HEK293 (cell line): ENCODE measurements around the gene ERCC2.

ENCODE experiments used
- CTCF ChIA-PET: fragments of 350-600 bp; formaldehyde crosslinking; extraction: SDS; loops from one replicate; lab custom pipeline; 2021; ENCODE audit warnings: antibody characterized with exemption; lab: Yijun Ruan, JAX
- POLR2A ChIA-PET: fragments of 300-600 bp; formaldehyde crosslinking; extraction: SDS; loops from one replicate; lab custom pipeline; 2020; ENCODE audit warnings: antibody characterized with exemption, inconsistent platforms; lab: Yijun Ruan, JAX
- H3K27ac ChIP-seq: fragments of 200-500 bp; sonication (Bioruptor generic); 2 replicates; pipeline ENCODE4 v1.5.1; 2014; ENCODE audit warnings: low read depth, low read length, control low read depth, inconsistent platforms; ENCODE audit errors: extremely low read depth
- H3K36me3 ChIP-seq, 2 experiments: fragments of 200-500 bp in 1 of 2; sonication (Bioruptor generic) in 1 of 2; 1 replicate in 1 of 2; 2 replicates in 1 of 2; pipeline ENCODE4 v1.5.1; 2014 to 2017; ENCODE audit warnings: inconsistent platforms in 2 of 2, low read length in 2 of 2; ENCODE audit not compliant: control insufficient read depth in 2 of 2, insufficient read depth in 1 of 2
- H3K4me1 ChIP-seq: fragments of 200-500 bp; sonication (Bioruptor generic); 2 replicates; pipeline ENCODE4 v1.5.1; 2014; ENCODE audit warnings: mild to moderate bottlenecking, low read length, inconsistent platforms; ENCODE audit not compliant: control insufficient read depth, insufficient read depth
- H3K4me3 ChIP-seq: 2 replicates; pipeline ENCODE4 v1.5.1; 2011; ENCODE audit warnings: low read depth, mild to moderate bottlenecking, control low read depth, low read length, moderate library complexity
- H3K9me3 ChIP-seq: fragments of 200-500 bp; sonication (Bioruptor generic); 2 replicates; pipeline ENCODE4 v1.5.1; 2014; ENCODE audit warnings: low read depth, low read length, inconsistent platforms; ENCODE audit not compliant: control insufficient read depth, insufficient read depth
- BCL11B ChIP-seq: fragments of 450-650 bp; formaldehyde crosslinking; IDR thresholded peaks from 2 replicates; pipeline ENCODE4 v1.5.1; 2016; ENCODE audit warnings: low read depth, missing biosample characterization, missing genetic modification characterization
- EGR2 ChIP-seq: fragments of 450-650 bp; formaldehyde crosslinking; IDR thresholded peaks from 2 replicates; pipeline ENCODE4 v1.5.1; 2016; ENCODE audit warnings: low read depth, missing biosample characterization, missing genetic modification characterization
- HIC1 ChIP-seq: fragments of 450-650 bp; formaldehyde crosslinking; IDR thresholded peaks from 2 replicates; pipeline ENCODE4 v1.5.1; 2016; ENCODE audit warnings: missing biosample characterization, missing genetic modification characterization
- KLF8 ChIP-seq: fragments of 450-650 bp; formaldehyde crosslinking; IDR thresholded peaks from 2 replicates; pipeline ENCODE4 v1.5.1; 2016; ENCODE audit warnings: missing biosample characterization, missing genetic modification characterization
- MYNN ChIP-seq: fragments of 450-650 bp; formaldehyde crosslinking; IDR thresholded peaks from 2 replicates; pipeline ENCODE4 v1.5.1; 2016; ENCODE audit warnings: missing biosample characterization, missing genetic modification characterization, borderline replicate concordance
- PRDM6 ChIP-seq: fragments of 450-650 bp; formaldehyde crosslinking; IDR thresholded peaks from 2 replicates; pipeline ENCODE4 v1.5.1; 2017; ENCODE audit warnings: missing biosample characterization, missing genetic modification characterization
- ZBTB48 ChIP-seq: fragments of 450-650 bp; formaldehyde crosslinking; IDR thresholded peaks from 2 replicates; pipeline ENCODE4 v1.5.1; 2016; ENCODE audit warnings: missing biosample characterization, missing genetic modification characterization
- ZNF121 ChIP-seq: fragments of 450-650 bp; formaldehyde crosslinking; IDR thresholded peaks from 2 replicates; pipeline ENCODE4 v1.5.1; 2016; ENCODE audit warnings: missing biosample characterization, missing genetic modification characterization
- ZNF335 ChIP-seq: fragments of 450-650 bp; formaldehyde crosslinking; conservative IDR thresholded peaks from 2 replicates; pipeline ENCODE4 v1.5.1; 2016; ENCODE audit warnings: missing biosample characterization, missing genetic modification characterization
- ZNF354C ChIP-seq: fragments of 450-650 bp; formaldehyde crosslinking; IDR thresholded peaks from 2 replicates; pipeline ENCODE4 v1.5.1; 2016; ENCODE audit warnings: missing biosample characterization, missing genetic modification characterization, low read depth, borderline replicate concordance
- ZNF366 ChIP-seq: fragments of 450-650 bp; formaldehyde crosslinking; conservative IDR thresholded peaks from 2 replicates; pipeline ENCODE4 v1.5.1; 2016; ENCODE audit warnings: missing biosample characterization, missing genetic modification characterization
- ZNF37A ChIP-seq: fragments of 450-650 bp; IDR thresholded peaks from 2 replicates; pipeline ENCODE4 v1.5.1; 2018; ENCODE audit warnings: missing biosample characterization, missing genetic modification characterization
- ZNF580 ChIP-seq: fragments of 450-650 bp; formaldehyde crosslinking; IDR thresholded peaks from 2 replicates; pipeline ENCODE4 v1.5.1; 2016; ENCODE audit warnings: missing biosample characterization, missing genetic modification characterization
- ZNF768 ChIP-seq: fragments of 450-650 bp; formaldehyde crosslinking; IDR thresholded peaks from 2 replicates; pipeline ENCODE4 v1.5.1; 2018; ENCODE audit warnings: missing biosample characterization, mild to moderate bottlenecking, missing genetic modification characterization
- ZSCAN23 ChIP-seq: fragments of 450-650 bp; formaldehyde crosslinking; IDR thresholded peaks from 2 replicates; pipeline ENCODE4 v1.5.1; 2016; ENCODE audit warnings: missing biosample characterization, missing genetic modification characterization
- TF ChIP-seq, protein P1 (sequence below): fragments of 450-650 bp; formaldehyde crosslinking; IDR thresholded peaks from 2 replicates; pipeline ENCODE4 v1.5.1; 2016; ENCODE audit warnings: missing biosample characterization, missing genetic modification characterization
- TF ChIP-seq, protein P2 (sequence below): fragments of 450-650 bp; formaldehyde crosslinking; IDR thresholded peaks from 2 replicates; pipeline ENCODE4 v1.5.1; 2017; ENCODE audit warnings: missing biosample characterization, missing genetic modification characterization
- TF ChIP-seq, protein P3 (sequence below): fragments of 450-650 bp; formaldehyde crosslinking; IDR thresholded peaks from 2 replicates; pipeline ENCODE4 v1.5.1; 2016; ENCODE audit warnings: missing biosample characterization, missing genetic modification characterization
- TF ChIP-seq, protein P4 (sequence below): fragments of 450-650 bp; formaldehyde crosslinking; IDR thresholded peaks from 2 replicates; pipeline ENCODE4 v1.5.1; 2016; ENCODE audit warnings: missing biosample characterization, missing genetic modification characterization
- TF ChIP-seq, protein P5 (sequence below): fragments of 450-650 bp; formaldehyde crosslinking; IDR thresholded peaks from 2 replicates; pipeline ENCODE4 v1.5.1; 2016; ENCODE audit warnings: missing biosample characterization, missing genetic modification characterization, low read depth

Gene ERCC2

DNA sequence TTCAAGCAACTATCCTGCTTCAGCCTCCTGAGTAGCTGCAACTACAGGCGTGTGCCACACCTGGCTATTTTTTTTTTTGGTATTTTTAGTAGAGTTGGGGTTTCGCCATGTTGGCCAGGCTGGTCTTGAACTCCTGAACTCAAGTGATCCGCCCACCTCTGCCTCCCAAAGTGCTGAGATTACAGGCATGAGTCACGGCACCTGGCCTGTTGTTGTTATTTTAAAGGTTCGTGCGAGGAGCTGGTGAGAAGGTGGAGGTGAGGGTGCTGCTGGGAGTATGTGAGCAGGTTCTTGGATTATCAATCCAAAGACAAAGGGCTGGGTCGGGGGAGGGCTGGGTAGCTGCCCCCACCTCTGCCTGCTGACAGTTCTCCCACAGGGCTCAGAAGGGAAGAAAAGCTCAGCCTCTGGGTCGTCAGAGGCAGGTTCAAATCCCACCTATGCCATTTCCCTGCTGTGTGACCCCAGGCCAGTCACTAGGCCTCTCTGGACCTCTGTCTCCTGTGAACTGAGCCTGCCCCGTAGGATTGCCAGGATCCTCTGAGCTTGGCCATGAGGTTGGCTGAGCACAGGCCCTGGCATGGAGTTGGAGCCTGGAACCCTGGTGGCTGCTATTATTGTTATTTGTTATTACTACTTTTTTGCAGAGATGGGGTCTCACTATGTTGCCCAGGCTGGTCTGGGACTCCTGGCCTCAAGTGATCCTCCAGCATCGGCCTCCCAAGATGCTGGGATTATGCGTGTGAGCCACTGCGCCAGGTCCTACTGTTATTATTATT lies 49.2 kb downstream of the ERCC2 start:
- TF ChIP-seq HIC1 (tag by site-specific recombination) (no peak), ZBTB48 (tag by site-specific recombination) (no peak), ZNF121 (tag by site-specific recombination) (peak; percentile 91), KLF8 (no peak), EGR2 (tag by site-specific recombination) (peak; percentile 24; the same call in 1 of the 2 replicates), ZNF580 (tag by site-specific recombination) (0 out of 2 replicates have a peak, but pooled peaks have one; percentile 24), ZNF354C (tag by site-specific recombination) (no peak), ZSCAN23 (no peak), ZNF768 (tag by site-specific recombination) (peak; percentile 79; the same call in 1 of the 2 replicates), MYNN (tag by site-specific recombination) (no peak)
- TF ChIP-seq, protein P1, sequence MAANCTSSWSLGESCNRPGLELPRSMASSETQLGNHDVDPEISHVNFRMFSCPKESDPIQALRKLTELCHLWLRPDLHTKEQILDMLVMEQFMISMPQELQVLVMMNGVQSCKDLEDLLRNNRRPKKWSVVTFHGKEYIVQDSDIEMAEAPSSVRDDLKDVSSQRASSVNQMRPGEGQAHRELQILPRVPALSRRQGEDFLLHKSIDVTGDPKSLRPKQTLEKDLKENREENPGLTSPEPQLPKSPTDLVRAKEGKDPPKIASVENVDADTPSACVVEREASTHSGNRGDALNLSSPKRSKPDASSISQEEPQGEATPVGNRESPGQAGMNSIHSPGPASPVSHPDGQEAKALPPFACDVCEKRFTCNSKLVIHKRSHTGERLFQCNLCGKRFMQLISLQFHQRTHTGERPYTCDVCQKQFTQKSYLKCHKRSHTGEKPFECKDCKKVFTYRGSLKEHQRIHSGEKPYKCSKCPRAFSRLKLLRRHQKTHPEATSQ, result no peak
- TF ChIP-seq, protein P2, sequence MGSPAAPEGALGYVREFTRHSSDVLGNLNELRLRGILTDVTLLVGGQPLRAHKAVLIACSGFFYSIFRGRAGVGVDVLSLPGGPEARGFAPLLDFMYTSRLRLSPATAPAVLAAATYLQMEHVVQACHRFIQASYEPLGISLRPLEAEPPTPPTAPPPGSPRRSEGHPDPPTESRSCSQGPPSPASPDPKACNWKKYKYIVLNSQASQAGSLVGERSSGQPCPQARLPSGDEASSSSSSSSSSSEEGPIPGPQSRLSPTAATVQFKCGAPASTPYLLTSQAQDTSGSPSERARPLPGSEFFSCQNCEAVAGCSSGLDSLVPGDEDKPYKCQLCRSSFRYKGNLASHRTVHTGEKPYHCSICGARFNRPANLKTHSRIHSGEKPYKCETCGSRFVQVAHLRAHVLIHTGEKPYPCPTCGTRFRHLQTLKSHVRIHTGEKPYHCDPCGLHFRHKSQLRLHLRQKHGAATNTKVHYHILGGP (tag by site-specific recombination), result no peak
- TF ChIP-seq, all 188 proteins: peak for 4

DNA sequence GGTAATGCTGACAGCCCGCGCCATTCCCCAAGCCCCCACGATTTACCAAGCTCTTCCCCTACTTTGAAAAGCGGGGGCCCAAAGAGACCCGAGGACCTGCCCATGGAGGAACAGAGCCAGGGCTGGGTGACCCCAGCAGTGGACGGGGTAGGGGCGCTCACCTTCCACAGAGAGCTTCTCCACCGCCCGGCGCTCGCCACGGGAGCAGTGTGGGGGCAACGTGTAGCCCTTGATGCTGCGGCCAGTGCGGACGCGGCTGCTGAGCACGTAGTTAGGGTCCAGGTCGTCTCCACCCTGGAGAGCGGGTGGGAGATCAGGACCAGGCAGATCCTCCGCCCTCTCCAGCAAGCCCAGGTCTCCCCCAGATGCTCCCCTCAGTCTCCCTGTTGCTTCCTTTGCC lies 55.1 kb downstream of the ERCC2 start:
- POLR2A ChIA-PET, result no interaction called here
- CTCF ChIA-PET, result interaction anchor here (0.7 kb wide), 1 partner anchor 11 kb away, joined by 3 read pairs; no protein-coding TSS in a partner anchor
- TF ChIP-seq, protein P3, sequence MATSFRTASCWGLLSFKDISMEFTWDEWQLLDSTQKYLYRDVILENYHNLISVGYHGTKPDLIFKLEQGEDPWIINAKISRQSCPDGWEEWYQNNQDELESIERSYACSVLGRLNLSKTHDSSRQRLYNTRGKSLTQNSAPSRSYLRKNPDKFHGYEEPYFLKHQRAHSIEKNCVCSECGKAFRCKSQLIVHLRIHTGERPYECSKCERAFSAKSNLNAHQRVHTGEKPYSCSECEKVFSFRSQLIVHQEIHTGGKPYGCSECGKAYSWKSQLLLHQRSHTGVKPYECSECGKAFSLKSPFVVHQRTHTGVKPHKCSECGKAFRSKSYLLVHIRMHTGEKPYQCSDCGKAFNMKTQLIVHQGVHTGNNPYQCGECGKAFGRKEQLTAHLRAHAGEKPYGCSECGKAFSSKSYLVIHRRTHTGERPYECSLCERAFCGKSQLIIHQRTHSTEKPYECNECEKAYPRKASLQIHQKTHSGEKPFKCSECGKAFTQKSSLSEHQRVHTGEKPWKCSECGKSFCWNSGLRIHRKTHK (tag by site-specific recombination), result no peak
- TF ChIP-seq BCL11B (tag by site-specific recombination) (no peak), ZNF366 (tag by site-specific recombination) (no peak), PRDM6 (tag by site-specific recombination) (no peak), ZNF335 (no peak), ZNF37A (tag by site-specific recombination) (no peak)
- TF ChIP-seq, protein P4, sequence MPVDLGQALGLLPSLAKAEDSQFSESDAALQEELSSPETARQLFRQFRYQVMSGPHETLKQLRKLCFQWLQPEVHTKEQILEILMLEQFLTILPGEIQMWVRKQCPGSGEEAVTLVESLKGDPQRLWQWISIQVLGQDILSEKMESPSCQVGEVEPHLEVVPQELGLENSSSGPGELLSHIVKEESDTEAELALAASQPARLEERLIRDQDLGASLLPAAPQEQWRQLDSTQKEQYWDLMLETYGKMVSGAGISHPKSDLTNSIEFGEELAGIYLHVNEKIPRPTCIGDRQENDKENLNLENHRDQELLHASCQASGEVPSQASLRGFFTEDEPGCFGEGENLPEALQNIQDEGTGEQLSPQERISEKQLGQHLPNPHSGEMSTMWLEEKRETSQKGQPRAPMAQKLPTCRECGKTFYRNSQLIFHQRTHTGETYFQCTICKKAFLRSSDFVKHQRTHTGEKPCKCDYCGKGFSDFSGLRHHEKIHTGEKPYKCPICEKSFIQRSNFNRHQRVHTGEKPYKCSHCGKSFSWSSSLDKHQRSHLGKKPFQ (tag by site-specific recombination), result no peak
- TF ChIP-seq, protein P5, sequence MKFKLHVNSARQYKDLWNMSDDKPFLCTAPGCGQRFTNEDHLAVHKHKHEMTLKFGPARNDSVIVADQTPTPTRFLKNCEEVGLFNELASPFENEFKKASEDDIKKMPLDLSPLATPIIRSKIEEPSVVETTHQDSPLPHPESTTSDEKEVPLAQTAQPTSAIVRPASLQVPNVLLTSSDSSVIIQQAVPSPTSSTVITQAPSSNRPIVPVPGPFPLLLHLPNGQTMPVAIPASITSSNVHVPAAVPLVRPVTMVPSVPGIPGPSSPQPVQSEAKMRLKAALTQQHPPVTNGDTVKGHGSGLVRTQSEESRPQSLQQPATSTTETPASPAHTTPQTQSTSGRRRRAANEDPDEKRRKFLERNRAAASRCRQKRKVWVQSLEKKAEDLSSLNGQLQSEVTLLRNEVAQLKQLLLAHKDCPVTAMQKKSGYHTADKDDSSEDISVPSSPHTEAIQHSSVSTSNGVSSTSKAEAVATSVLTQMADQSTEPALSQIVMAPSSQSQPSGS (tag by site-specific recombination), result no peak

More for the DNA sequence above, 49.2 kb downstream of the ERCC2 start:
- ChIA-PET POLR2A (interaction anchor here (0.6 kb wide), 1 partner anchor 99 kb away, joined by 6 read pairs; no protein-coding TSS in a partner anchor), CTCF (interaction anchor here (1.1 kb wide), 1 partner anchor 8 kb away, joined by 4 read pairs; no protein-coding TSS in a partner anchor)
- H3K27ac ChIP-seq, result no peak overlapping the region
- no peaks in the 10 kb centered on the region for H3K36me3 ChIP-seq
- H3K4me3 ChIP-seq, result no peak overlapping the region
- H3K9me3 ChIP-seq, result no peaks in the 10 kb centered on the region
- H3K4me1 ChIP-seq, result no peaks in the 10 kb centered on the region

More for the DNA sequence above, 55.1 kb downstream of the ERCC2 start:
- no peaks in the 10 kb centered on the region for H3K9me3 ChIP-seq
- H3K4me3 ChIP-seq, result no peak overlapping the region
- no peaks in the 10 kb centered on the region for H3K36me3 ChIP-seq
- no peak overlapping the region for H3K27ac ChIP-seq
- H3K4me1 ChIP-seq, result no peaks in the 10 kb centered on the region
